Brain pericyte (primary cell): ENCODE data around the gene AKNA.

Source experiments
- DNase-seq: peaks from one replicate; pipeline ENCODE4 v3.0.0-alpha.2; 2012; ENCODE audit warnings: low read depth, low spot score

Gene AKNA

DNA sequence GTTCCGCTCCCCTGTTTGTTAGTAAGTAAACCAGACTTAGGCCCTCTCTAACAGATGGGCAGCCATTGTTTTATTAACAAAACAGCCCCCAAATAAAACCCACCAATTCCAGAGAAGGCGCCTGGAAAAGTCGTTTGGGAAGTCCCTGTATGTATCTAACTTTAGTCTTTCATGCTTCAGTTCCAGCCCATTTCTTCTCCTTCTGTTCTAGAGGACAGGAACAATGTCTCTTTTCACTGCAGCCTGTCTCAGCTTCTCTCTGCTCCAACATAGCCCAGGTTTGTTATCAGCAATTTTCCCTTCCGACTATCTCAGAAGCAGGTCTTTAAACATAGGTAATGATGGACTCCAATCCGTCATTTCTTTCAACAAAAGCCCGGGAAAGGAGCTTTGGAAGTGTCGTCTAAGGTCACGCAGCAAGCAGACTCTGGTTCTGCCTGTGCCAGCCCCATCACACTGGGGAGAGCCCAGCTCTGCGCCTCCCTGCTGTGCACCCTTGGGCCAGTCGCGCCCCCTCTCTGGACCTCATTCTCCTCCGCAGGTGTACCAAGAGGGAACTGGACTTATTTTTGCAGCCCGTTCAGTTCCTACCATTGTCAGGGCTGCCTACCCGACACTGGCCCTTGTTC, 9.6 kb upstream of the AKNA start:
- DNase-seq, result no peak

DNA sequence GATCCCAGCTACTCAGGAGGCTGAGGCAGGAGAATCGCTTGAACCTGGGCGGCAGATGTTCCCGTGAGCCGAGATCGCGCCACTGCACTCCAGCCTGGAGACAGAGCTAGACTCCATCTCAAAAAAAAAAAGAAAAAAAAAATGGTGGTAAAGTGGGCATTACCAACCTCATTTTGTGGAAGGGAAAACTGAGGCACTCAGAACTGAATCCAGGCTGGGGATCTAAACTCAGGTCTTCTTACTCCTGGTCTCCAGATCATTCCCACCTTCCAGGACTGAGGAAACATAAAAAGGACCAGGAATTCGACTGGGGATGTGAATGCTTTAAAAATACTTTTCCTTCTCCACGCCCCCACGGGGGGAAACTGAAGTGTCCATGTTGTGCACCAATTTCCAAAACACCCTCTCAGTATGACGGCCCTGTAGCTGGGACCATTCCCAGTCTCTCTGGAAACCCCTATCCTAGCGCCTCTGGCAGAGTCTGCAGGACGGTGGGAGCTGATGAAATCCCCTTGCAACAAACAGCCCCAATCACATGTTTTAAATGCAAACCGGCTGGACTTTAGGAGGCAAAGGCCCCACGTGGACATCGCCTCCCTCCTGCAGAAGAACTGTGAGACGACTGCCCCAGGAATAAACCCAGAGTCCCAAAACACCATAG, 8.9 kb upstream of the AKNA start:
- no peak for DNase-seq

DNA sequence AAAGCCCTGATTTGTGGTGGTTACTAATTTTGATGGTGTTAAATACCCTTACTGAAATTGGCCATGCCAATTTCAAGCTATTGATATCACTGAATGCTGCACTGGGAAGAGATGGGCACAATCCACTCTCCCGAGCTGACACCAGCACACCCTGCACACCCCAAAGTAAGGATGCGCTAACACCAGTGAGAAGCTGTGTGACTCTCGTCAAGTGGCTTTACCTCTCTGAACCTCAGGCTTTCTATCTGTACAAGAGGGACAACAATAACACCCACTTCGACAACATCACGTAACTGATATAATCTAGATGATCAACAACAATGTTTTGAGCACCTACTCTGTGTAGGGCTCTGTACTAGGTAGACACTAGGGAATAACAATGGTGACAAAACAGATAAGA, 8.0 kb upstream of the AKNA start:
- DNase-seq, result no peak

DNA sequence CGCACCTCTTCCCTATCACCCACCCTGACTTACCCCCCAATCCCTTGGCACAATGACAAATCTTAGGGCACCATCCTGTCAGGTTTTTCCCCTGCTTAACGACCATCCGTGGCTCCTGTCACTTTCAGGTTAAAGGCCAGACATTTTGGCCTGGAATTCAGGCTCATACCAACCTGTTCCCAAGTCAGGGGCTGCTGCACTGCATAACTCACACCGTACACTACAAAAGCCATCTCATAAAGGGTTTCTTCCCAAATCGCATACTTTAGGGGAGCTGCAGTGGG, 7.5 kb upstream of the AKNA start:
- DNase-seq, result no peak

DNA sequence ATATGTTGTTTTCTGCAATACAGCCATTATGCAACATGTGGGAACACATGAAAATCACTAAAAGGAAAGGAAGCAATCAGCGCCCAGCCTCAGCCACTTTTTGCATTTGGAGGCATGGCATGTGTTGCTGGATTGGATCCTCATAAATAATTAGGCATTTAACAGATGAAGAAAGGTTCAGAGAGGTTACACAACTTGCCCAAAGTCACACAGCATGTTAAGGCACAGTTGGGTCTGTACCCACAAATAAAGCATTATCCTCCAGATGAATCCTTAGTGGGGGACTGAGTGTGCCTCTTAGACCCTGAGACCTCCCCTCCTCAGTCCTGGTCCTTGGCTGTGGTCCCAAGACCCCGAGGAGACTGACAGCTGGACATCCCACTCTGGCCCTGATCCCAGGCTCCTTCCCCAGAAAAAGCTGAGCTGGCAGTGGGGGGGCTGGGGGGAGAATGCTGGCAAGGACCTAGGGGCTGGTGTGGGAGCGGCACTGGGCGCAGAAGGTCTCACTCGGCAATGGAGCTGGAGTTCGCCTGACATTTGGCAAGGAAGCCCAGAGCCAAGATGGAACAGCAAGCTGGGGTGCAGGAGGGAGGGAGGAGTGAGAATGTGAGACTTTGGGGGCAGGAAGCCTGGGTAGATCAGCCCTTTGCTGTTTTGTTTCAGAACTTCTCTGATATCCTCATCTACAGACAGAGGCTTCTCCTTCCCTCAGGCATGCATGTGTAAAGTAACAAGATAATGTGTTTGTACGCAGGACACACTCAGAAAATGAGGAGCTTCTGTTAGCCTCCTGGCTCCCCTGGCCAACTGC, 6.9 kb upstream of the AKNA start:
- DNase-seq, result no peak

DNA sequence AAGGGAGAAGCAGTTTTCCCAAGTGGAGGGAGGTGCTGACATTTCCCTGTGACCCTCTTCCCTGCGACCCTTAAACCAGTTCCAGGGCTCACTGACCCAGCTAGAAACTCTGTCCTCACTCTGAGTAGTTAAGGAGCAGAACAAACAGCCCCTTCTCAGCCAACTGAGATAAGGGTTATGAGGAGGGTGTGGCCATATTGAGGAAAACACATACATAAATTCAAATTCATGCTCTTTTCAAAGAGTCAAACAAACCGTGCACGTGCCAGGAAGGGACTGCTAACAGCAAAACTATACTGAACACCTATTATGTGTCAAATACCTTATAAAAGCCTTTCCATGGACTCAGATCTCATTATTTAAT, 4.9 kb upstream of the AKNA start:
- no peak for DNase-seq

DNA sequence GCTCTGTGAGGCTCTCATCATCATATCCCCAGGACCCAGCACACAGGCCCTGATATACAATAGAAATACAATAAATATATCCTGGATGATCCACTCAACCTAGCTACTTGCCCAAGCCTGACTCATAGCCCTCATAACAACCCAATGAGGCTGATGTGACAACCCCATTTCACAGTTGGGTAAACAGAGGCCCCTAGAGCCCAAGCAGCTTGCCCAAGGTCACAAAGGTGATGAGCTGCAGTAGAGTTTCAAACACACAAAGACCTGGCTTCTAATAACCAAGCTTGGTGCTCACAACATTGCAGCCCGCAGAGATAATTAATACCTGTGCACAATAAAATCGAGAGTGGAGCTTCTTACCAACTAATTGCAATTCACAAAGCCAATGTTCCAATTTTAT, 3.2 kb upstream of the AKNA start:
- no peak for DNase-seq

DNA sequence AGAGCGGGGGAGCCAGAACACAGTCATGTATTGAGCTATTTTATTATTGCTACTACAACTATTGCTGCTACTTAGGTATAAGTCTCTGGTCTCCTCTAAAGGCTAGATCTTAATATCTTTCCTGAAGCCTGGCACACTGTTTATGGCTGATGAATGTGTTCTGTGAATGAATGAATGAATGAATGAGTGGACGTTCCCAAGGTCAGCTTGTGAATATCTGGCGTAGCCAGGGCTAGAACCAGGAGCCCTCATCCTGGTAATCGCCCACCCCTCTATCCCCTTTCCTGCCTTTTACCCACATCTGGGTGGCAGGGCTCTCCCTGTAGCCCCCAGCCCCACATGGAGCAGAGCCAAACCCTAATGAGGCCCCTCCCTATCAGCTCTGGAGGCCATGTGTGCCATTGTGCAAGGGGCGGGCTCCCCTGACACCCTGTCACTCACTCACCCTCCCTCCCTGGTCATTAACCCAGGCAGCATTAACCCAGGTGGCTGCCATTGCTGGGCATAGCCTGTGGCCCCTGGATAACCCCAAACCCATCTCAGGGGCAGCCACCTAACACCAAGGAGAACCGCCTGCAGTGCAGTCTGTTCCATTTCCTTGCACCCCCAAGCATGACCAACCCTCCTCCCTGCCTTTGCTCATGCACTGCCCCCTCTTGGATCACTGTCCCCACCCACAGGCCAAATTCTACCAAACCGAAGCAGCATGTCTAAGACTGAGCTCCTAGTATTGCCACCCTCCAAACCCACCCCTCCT, 2.0 kb upstream of the AKNA start:
- DNase-seq, result no peak

DNA sequence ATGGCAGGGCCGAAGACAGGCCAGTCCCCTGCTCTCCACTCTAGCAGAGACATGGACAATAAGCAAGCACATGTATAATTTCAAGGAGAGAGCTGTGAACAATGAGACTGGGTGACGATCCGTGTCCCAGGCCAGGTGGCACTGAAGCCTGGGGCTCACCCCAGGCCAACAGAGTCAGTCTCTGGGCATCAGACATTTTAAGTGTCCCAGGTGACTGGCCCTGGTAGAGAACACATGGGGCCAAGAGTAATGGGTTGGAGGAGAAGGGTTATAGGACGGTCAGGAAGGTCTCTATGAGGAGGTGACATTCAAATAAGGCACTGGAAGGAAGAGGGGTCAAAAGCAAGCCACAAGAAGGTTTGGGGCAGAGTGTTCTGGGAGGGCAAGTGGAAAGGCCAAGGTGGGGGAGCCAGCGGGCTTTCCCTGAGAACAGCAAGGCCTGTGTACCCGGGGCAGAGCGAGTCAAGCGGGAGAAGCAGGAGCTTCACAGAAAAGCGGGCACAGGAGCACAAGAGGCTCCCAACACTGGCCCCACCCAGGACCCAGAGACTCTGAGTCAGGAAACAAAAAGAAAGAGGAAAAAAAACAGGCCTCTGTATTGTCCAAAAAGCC, 1.1 kb upstream of the AKNA start:
- DNase-seq, result no peak

DNA sequence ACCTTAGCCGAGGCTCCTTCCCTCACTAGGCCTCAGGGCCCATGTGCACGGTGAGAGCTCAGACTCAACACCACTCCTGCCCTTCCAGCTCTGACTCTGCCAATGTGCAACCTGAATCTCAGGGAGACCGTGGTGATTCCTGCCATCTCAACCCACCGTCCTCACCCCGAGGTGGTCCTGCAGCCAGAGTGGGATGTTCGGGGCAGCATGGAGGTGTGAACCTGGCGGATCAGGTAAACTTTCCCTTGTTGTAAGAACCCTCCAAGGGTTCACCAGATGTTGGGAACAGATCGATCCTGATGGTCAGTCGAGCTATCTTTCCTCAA, 538 bp upstream of the AKNA start:
- no peak for DNase-seq

DNA sequence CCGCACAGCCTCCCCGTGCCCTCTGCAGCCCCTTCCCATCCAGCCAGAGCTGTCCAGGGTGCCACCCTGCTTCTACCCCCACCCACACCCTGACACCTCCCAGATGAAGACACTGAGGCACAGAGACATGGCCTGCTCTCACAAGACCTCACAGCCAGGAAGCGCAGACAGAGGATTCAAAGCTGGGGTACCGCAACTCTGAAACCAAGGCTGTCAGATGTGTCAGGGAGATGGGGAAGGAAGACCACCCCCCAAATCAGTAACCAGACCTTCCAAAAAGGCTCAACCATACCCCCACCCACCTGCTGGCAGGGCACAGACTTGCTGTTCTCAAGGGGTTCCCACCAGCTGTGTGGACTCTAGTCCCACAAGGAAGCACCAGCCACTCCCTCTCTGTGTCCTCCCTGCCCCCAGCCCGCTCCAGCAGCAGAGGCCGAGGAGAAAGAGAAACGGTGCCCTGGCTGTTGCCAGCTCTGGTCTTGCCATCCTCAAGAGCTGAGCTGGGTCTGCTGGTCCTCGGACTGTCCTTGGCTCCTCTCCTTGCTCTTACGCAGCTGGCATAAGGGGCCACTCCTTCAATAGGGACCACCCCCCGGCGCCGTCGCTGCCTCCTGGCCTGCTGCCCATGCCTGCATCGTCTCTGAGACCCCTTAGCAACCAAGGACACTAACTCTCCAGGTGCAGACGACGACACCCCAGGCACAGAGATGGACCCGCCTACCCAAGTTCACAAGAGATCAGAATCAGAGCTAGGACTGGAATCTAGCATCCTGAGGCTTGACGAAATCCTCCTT, 699 bp downstream of the AKNA start:
- DNase-seq, result no peak

DNA sequence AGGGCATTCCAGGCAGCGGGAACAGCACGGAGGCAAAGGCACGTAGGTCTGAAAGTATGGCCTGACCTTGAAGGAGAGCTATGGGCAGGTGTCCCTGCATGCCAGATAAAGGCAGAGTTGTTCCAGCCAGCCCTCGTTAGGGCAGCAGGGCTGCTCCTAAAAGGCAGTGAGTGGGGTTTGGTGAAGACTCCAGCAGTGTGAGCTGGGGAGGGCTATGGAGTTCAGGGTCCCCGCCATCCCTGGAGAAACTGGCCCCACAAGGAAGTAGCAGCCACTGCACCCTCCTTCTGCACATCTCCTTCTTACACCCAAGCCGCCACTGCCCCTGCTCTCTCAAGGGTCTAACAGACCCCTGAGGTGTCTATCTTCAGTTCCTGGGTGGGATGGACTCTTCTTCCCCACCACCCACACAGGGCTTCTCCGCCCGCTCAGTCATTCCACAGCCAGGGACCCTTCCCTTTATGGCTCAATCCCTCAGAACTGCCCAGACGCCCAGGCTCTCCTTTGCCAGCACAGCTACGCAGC, 1.4 kb downstream of the AKNA start:
- no peak for DNase-seq

DNA sequence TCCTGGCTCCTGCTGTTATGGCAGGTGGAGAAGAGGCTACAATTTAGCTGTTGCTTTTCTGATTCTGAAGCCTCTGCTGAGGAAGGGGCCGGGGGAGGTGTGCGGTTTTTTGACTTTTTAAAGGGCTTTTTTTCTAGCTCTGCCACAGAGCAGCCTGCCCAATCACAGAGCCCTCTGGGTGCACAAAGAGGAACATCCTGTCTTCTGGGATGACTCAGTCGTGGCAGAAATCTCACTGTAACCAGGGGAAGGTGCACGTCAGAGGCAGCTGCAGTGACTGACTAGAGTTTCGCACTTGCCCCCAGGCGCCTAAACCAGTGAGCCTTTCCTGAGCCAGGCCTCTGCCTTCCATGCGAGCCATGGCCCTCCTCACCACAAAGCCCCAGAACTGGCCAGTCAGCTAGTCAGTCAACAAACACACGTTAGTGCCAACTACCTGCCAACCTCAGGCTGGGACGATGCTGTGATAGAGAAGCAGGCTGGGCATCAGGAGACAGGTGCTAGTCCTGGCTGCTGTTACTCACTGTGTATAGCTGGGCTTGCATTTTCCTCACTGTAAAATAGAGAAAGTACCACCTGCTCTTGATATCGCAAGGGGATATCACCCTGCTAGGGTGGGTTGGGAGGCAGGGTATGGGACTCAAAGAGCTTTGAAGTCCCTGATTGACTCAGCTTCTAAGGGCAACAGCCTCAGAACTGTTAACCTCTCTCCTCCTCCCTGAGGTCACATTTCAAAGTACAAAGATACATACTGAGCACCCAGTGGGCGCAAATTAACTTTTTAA, 2.2 kb downstream of the AKNA start:
- no peak for DNase-seq

DNA sequence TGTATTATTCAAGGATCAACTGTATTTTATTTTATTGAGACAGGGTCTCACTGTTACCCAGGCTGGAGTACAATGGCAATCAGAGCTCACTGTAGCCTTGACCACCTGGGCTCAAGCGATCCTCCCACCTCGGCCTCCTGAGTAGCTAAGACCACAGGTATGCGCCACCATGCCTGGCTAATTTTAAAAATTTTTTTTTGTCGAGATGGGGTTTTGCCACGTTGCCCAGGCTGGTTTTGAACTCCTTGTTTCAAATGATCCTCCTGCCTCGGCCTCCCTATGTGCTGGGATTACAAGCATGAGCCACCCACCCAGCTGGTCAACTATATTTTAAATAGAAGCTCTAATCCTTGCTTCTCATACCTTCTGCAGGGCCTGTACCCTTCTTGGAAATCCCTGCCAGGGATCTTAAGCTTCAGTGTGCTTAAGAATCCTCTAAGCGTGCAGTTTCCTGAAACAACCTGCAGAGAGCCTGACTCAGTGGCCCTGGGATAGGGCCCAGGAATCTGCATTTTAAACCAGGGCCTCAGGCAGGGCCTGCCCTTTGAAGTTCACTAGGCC, 2.9 kb downstream of the AKNA start:
- no peak for DNase-seq

DNA sequence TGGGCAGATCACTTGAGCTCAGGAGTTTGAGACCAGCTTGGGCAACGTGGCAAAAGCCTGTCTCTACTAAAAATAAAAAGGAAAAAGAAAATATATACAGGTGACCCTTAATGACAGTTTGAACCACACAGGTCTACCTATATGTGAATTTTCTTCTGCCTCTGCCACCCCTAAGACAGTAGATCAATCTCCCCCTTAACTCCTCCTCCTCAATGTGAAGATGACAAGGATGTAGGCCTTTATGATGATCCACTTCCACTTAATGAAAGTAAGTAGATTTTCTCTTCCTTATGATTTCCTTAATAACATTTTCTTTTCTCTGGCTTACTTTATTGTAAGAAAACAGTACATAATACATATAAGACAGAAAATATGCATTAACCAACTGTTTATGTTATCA, 3.4 kb downstream of the AKNA start:
- DNase-seq, result no peak

DNA sequence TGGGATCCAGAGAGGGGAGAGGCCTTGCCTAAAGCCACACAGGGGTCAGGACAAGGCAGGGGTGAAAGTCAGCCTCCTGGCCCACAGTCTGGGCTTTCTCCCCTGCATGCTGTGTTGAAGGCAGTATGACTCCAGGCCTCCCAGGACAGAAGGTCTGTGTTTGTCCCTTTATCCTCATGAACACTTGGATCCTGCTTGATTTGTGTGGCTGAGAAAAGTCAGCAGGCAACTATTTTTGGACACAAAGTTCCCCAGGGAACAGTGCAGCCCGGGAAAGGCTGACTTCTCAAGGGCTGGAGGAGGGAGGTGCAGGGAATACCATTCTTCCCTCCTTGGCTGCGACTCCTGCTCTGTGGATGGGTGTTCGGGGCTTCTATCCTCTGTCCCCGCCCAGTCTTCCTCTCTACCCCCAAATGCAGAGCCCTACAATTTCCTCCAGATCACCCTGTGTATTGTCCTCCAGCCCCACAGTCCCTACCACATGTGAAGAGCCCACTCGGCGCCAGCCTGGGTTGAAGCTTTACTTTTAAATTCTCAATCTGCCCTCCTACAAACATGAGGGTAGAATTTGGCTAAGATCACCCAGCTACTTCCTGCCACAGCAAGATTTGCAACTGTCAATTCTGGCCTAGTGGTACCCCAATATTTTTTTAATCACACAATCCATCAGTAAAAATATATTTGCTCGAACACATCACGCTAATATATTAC, 4.1 kb downstream of the AKNA start:
- DNase-seq, result no peak

DNA sequence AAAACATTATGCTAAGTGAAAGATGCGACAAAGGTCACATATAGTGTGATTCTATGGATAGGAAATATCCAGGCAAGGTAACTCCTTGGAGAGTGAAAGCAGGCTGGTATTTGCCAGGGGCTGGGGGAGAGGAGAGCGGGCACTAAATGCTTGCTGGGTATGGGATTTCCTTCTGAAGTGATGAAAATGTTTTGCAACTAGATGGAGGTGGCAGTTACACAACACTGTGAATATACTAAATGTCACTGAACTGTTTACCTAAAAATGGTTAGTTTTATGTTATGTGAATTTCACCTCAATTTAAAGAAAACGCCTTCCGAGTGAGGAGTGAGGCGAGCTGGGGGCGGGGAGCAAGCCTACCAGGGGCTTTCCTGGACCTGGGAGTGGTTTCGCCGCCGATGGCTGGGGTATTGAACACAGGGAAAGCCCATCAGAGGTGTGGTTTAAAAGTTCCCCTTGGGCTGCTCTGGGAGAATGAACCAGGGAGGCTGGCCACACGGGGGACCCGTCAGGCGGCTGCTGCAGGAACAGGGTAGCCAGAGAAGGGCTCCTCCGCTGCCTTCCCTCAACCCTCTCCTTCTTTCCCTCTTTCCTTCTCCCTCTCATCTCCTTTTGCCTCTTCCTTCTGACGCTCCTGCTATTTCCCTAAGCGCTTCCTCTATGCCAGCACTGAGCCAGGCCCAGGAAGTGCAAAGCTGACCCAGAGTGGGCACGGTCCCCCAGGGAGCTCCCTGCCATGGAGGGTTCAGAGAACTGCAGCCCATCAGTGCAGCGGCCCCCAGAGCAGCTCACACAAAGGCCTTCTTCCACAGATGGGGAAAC, 4.9 kb downstream of the AKNA start:
- no peak for DNase-seq

DNA sequence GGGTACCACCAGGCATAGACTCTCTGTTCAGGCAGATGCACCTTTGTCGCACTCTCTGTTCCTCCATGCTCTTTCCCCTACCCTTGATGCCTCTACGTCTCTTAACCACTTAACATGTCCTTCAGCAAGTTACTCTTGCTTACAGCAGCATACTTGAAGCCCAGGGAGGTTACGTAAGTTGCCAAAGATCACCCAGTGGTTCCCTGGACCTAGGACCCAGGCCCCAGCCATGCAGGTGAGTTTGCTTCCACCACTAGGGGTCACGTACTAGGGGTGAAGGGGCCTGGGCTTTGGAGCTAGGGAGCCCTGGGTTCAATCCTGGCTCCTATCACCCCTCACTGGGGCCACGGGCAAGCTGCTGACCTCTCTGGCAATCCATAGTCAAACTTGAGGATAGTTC, 8.9 kb downstream of the AKNA start:
- DNase-seq, result no peak

DNA sequence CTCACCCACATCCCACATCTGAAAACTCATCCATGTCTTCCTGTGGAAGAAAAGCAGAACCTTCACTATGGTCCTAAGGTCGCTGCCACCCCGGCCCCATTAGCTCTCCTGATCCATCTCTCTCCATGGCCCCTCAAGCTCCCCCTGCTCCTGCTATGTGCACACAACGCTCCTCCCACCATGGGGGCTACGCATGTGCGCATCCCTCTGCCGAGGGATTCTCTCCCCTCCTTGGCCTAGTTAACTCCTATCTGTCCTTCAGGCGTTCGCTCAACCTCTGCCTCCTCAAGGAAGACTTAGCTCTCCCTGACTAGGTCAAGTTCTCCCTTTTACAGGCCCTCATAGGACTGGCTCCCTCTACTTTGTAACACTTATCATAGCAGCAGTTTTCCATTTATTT, 9.8 kb downstream of the AKNA start:
- no peak for DNase-seq
